ENCODE results near the gene TCF25. TPM values are rescaled to one million over a fixed set of nuclear protein-coding genes. Genes with fewer than 3 reads are reported as not detected.

The TCF25 gene
- total RNA-seq, 1 experiment from 2014 or later = 298 TPM

- no peaks in the 10 kb centered on the region for H3K27me3 ChIP-seq (ENCODE audit: insufficient read depth, low read depth)
- no peaks in the 10 kb centered on the region for H3K36me3 ChIP-seq (ENCODE audit: low read depth)
- H3K4me3 ChIP-seq = no peak overlapping the region
- peak in 1 of 2 experiments; percentile 74 for DNase-seq
- peaks cover 25% of the 10 kb centered on the region; the same call in 1 of the 2 replicates for H3F3A ChIP-seq (ENCODE audit: insufficient read depth, low read depth)
- intact Hi-C loops (cut with micrococcal nuclease; ENCODE audit: unreplicated experiment) = no loop called here
- peaks cover 9% of the 10 kb centered on the region for H3K4me1 ChIP-seq (replicated peaks; ENCODE audit: insufficient read depth)
- CTCF ChIA-PET = interaction anchor here (0.7 kb wide), 1 partner anchor 49 kb away, joined by 14 read pairs; no protein-coding TSS in a partner anchor
- H3K79me2 ChIP-seq (ENCODE audit: low read depth) = no peaks in the 10 kb centered on the region
- no peak for TF ChIP-seq EZH2 (IDR thresholded peaks at IDR 0.05; ENCODE audit: low read depth)
- TF ChIP-seq, protein P1, sequence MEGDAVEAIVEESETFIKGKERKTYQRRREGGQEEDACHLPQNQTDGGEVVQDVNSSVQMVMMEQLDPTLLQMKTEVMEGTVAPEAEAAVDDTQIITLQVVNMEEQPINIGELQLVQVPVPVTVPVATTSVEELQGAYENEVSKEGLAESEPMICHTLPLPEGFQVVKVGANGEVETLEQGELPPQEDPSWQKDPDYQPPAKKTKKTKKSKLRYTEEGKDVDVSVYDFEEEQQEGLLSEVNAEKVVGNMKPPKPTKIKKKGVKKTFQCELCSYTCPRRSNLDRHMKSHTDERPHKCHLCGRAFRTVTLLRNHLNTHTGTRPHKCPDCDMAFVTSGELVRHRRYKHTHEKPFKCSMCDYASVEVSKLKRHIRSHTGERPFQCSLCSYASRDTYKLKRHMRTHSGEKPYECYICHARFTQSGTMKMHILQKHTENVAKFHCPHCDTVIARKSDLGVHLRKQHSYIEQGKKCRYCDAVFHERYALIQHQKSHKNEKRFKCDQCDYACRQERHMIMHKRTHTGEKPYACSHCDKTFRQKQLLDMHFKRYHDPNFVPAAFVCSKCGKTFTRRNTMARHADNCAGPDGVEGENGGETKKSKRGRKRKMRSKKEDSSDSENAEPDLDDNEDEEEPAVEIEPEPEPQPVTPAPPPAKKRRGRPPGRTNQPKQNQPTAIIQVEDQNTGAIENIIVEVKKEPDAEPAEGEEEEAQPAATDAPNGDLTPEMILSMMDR (conservative IDR thresholded peaks at IDR 0.05) = no peak
- 0 out of 2 replicates have a peak overlapping the region, but pooled peaks have one; percentile 3 for H3K4me2 ChIP-seq
- BruUV-seq (replicated peaks) = no TSS peak
- H3K9me3 ChIP-seq (ENCODE audit: insufficient read depth, low read depth) = no peaks in the 10 kb centered on the region; the same call in 1 of the 2 replicates
- H4K20me1 ChIP-seq (ENCODE audit: insufficient read depth) = 0 out of 2 replicates have a peak, but pooled peaks cover 3% of the 10 kb centered on the region
- POLR2A ChIA-PET (ENCODE audit: unreplicated experiment) = interaction anchor here (0.5 kb wide), 1 partner anchor 46 kb away, joined by 3 read pairs; no protein-coding TSS in a partner anchor
- no peak overlapping the region for H2AFZ ChIP-seq
- no peaks in the 10 kb centered on the region for H3K9me2 ChIP-seq (ENCODE audit: insufficient read depth)
- no peak overlapping the region for H3K27ac ChIP-seq
Measured at GRCh38 chr16:89864527-89864820, 8.9 kb upstream of the TCF25 start.

- Histone ChIP-seq H3K4me2 (no peak overlapping the region), H3K36me3 (ENCODE audit: low read depth) (no peaks in the 10 kb centered on the region), H3K4me1 (replicated peaks; ENCODE audit: insufficient read depth) (peaks cover 9% of the 10 kb centered on the region), H3F3A (ENCODE audit: insufficient read depth, low read depth) (peaks cover 40% of the 10 kb centered on the region; the same call in 1 of the 2 replicates), H3K27ac (no peak overlapping the region), H2AFZ (no peak overlapping the region), H4K20me1 (ENCODE audit: insufficient read depth) (no peaks in the 10 kb centered on the region), H3K9me3 (ENCODE audit: insufficient read depth, low read depth) (no peaks in the 10 kb centered on the region; the same call in 1 of the 2 replicates), H3K27me3 (ENCODE audit: insufficient read depth, low read depth) (no peaks in the 10 kb centered on the region), H3K9me2 (ENCODE audit: insufficient read depth) (no peaks in the 10 kb centered on the region), H3K4me3 (no peak overlapping the region), H3K79me2 (ENCODE audit: low read depth) (no peaks in the 10 kb centered on the region)
- ChIA-PET CTCF (no interaction called here), POLR2A (ENCODE audit: unreplicated experiment) (interaction anchor here (0.6 kb wide), 1 partner anchor 197 kb away, joined by 6 read pairs; no protein-coding TSS in a partner anchor)
- no peak for DNase-seq
- intact Hi-C loops (cut with micrococcal nuclease; ENCODE audit: unreplicated experiment) = no loop called here
- BruUV-seq (replicated peaks) = no TSS peak
- no peak for TF ChIP-seq EZH2 (IDR thresholded peaks at IDR 0.05; ENCODE audit: low read depth)
- TF ChIP-seq, protein P1 (conservative IDR thresholded peaks at IDR 0.05) = no peak
Measured at GRCh38 chr16:89867918-89868317, 5.5 kb upstream of the TCF25 start.

DNA sequence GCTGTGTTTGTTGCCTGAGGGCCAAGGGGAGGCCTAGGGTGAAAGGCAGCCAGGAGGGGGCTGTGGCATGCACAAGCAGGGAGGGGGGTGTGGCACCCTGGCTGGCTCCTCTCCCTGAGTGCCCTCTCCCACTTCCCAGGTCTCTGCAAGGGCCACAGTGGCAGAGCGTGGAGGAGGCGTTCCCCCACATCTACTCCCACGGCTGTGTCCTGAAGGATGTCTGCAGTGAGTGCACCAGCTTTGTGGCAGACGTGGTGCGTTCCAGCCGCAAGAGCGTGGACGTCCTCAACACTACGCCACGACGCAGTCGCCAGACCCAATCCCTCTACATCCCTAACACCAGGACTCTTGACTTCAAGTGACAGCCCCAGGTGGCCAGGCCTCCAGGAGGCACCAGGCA, 3.5 kb upstream of the TCF25 start:
- CTCF ChIA-PET = no interaction called here
- no TSS peak for BruUV-seq (replicated peaks)
- H3K79me2 ChIP-seq (ENCODE audit: low read depth) = peaks cover 8% of the 10 kb centered on the region
- 0 out of 2 replicates have a peak, but pooled peaks cover 5% of the 10 kb centered on the region for H3K36me3 ChIP-seq (ENCODE audit: low read depth)
- peaks cover 8% of the 10 kb centered on the region for H4K20me1 ChIP-seq (ENCODE audit: insufficient read depth)
- H3K27me3 ChIP-seq (ENCODE audit: insufficient read depth, low read depth) = no peaks in the 10 kb centered on the region
- no peak overlapping the region for H3K4me3 ChIP-seq
- no peak overlapping the region for H3K4me2 ChIP-seq
- DNase-seq = no peak
- H3F3A ChIP-seq (ENCODE audit: insufficient read depth, low read depth) = peaks cover 34% of the 10 kb centered on the region; the same call in 1 of the 2 replicates
- no peaks in the 10 kb centered on the region for H3K9me2 ChIP-seq (ENCODE audit: insufficient read depth)
- H3K4me1 ChIP-seq (replicated peaks; ENCODE audit: insufficient read depth) = peaks cover 8% of the 10 kb centered on the region
- TF ChIP-seq, protein P1 (conservative IDR thresholded peaks at IDR 0.05) = no peak
- no peak for TF ChIP-seq EZH2 (IDR thresholded peaks at IDR 0.05; ENCODE audit: low read depth)
- H3K27ac ChIP-seq = no peak overlapping the region
- POLR2A ChIA-PET (ENCODE audit: unreplicated experiment) = interaction anchor here (0.6 kb wide), 1 partner anchor 361 kb away, joined by 3 read pairs; no protein-coding TSS in a partner anchor
- H3K9me3 ChIP-seq (ENCODE audit: insufficient read depth, low read depth) = no peaks in the 10 kb centered on the region; the same call in 1 of the 2 replicates
- intact Hi-C loops (cut with micrococcal nuclease; ENCODE audit: unreplicated experiment) = no loop called here
- H2AFZ ChIP-seq = no peak overlapping the region

Measured in PC-9 (cell line).